Ovary (tissue), 3 donors: ENCODE data around the gene IP6K3.
A peak's percentile ranks its signal among the peaks of the same experiment; 100 is the strongest.

Experiments
- EP300 ChIP-seq: sonication (generic); formaldehyde crosslinking; IDR thresholded peaks from one replicate; pipeline ENCODE4 v1.6.1; 2017; ENCODE audit warnings: antibody characterized with exemption
- POLR2A ChIP-seq: fragments of 450-650 bp; IDR thresholded peaks from one replicate; pipeline ENCODE4 v1.6.1; 2017; ENCODE audit warnings: antibody characterized with exemption, mild to moderate bottlenecking, moderate library complexity
- TF ChIP-seq, protein P1 (sequence below), 3 donors: fragments of 450-650 bp in 2 of 3; fragments of 200-600 bp in 1 of 3; IDR thresholded peaks; one replicate each; pipeline versions ENCODE4 v1.5.1 to v1.8.0; 2016 to 2022; ENCODE audit warnings: antibody characterized with exemption in 3 of 3, mild to moderate bottlenecking in 1 of 3
- donor health status: DM: no; HTN: no; CAD: no.

DNA sequence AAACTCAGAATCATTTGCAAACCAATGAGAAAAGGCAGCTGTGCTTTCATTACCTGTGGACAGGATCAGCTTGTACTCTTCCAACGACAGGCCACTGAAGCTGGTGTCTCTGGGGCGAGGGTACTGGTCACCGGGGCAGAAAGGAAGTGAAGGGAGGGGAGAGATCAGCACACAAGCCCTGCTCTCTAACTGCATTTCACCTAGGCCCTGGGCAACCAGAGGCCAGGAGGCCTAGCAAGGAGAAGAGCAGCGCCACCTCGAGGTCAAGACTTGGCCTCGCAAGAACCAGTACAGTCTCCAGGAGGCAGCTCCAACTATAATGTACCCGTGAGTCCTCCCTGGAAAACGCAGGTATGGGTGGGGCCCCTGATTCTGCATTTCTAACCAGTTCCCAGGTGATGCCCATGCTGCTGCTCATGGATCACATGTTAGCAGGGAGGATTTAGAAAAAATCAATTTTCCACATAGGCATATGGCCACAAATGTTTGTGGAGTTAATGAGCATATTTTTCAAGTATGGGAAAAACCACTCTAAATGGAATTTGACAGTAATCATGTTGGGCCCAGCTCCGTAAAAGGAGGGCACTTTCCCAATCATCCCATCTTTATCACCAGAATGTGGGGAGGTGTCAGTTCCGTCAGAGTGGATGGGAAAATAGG lies 46.2 kb downstream of the IP6K3 start:
- TF ChIP-seq EP300 (no peak), POLR2A (no peak)
- TF ChIP-seq, protein P1, sequence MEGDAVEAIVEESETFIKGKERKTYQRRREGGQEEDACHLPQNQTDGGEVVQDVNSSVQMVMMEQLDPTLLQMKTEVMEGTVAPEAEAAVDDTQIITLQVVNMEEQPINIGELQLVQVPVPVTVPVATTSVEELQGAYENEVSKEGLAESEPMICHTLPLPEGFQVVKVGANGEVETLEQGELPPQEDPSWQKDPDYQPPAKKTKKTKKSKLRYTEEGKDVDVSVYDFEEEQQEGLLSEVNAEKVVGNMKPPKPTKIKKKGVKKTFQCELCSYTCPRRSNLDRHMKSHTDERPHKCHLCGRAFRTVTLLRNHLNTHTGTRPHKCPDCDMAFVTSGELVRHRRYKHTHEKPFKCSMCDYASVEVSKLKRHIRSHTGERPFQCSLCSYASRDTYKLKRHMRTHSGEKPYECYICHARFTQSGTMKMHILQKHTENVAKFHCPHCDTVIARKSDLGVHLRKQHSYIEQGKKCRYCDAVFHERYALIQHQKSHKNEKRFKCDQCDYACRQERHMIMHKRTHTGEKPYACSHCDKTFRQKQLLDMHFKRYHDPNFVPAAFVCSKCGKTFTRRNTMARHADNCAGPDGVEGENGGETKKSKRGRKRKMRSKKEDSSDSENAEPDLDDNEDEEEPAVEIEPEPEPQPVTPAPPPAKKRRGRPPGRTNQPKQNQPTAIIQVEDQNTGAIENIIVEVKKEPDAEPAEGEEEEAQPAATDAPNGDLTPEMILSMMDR (IDR thresholded peaks at IDR 0.05), result peak in 2 of 3 donors; percentile 18 to 33
